Measurements from ENCODE around the gene LATS1. TPM values are rescaled to one million over a fixed set of nuclear protein-coding genes. Genes with fewer than 3 reads are reported as not detected.
"Not testable (repeated sequence)": the region's sequence is repeated elsewhere in the genome, so short reads cannot be mapped to it uniquely, and the experiment has no call there.

LATS1 gene
- total RNA-seq, result 9.1 TPM
- long read RNA-seq, partial matches to known transcripts, result 0 of 6 reads
- long read RNA-seq, other reads (novel, unspliced or antisense), result 2 of 6 reads

GRCh38 chr6:149717588-149718458, at the start of gene LATS1:
Gene LATS1 (minus strand): TSS chr6:149718101. CDS start chr6:149702126, 15,975 bp downstream.
- DNase-seq (peak; percentile 95), ATAC-seq (ENCODE audit: poor library complexity) (peak; percentile 95)
- intact Hi-C loops (cut with DNase I), result no loop called here

GRCh38 chr6:149766156-149766769, 48.4 kb upstream of the LATS1 start:
- intact Hi-C loops (cut with DNase I), result no loop called here
- ATAC-seq (ENCODE audit: poor library complexity) (peak; percentile 34), DNase-seq (no peak)

- intact Hi-C loops (cut with DNase I), result no loop called here
- ATAC-seq (ENCODE audit: poor library complexity) (no peak), DNase-seq (no peak)
These were observed 46.0 kb upstream of the LATS1 start for GRCh38 chr6:149763866-149764265.

- DNase-seq, result no peak
- intact Hi-C loops (cut with DNase I), result no loop called here
- no peak for ATAC-seq (ENCODE audit: poor library complexity)
These were observed 43.5 kb upstream of the LATS1 start for GRCh38 chr6:149761438-149761837.

- intact Hi-C loops (cut with DNase I), result no loop called here
- DNase-seq, result no peak
- no peak for ATAC-seq (ENCODE audit: poor library complexity)
These were observed 38.3 kb upstream of the LATS1 start for GRCh38 chr6:149756261-149756636.

GRCh38 chr6:149755300-149756260, 37.7 kb upstream of the LATS1 start:
- ATAC-seq (ENCODE audit: poor library complexity) (peak; percentile 90), DNase-seq (no peak)
- intact Hi-C loops (cut with DNase I), result no loop called here

GRCh38 chr6:149754548-149754947, 36.6 kb upstream of the LATS1 start:
- ATAC-seq (ENCODE audit: poor library complexity) (no peak), DNase-seq (no peak)
- intact Hi-C loops (cut with DNase I), result no loop called here

GRCh38 chr6:149753374-149753637, 35.4 kb upstream of the LATS1 start:
- intact Hi-C loops (cut with DNase I); DNase-seq; ATAC-seq (ENCODE audit: poor library complexity): not testable (repeated sequence)

- DNase-seq (no peak), ATAC-seq (ENCODE audit: poor library complexity) (no peak)
- intact Hi-C loops (cut with DNase I), result no loop called here
These were observed 34.9 kb upstream of the LATS1 start for GRCh38 chr6:149752600-149753373.

- intact Hi-C loops (cut with DNase I); DNase-seq; ATAC-seq (ENCODE audit: poor library complexity): not testable (repeated sequence)
These were observed 34.0 kb upstream of the LATS1 start for GRCh38 chr6:149751920-149752319.

- ATAC-seq (ENCODE audit: poor library complexity) (no peak), DNase-seq (no peak)
- intact Hi-C loops (cut with DNase I), result no loop called here
These were observed 33.3 kb upstream of the LATS1 start for GRCh38 chr6:149751239-149751638.

- DNase-seq (peak; percentile 61), ATAC-seq (ENCODE audit: poor library complexity) (peak; percentile 16)
- intact Hi-C loops (cut with DNase I), result no loop called here
These were observed 32.3 kb upstream of the LATS1 start for GRCh38 chr6:149750136-149750609.

- DNase-seq, result peak; percentile 96
- intact Hi-C loops (cut with DNase I), result no loop called here
- ATAC-seq (ENCODE audit: poor library complexity), result peak; percentile 98
These were observed 31.8 kb upstream of the LATS1 start, which contains the start of gene PCMT1 for GRCh38 chr6:149749594-149750135. Gene PCMT1 (plus strand): TSS chr6:149749741. CDS start chr6:149749902, 161 bp downstream.

- intact Hi-C loops (cut with DNase I); DNase-seq: not testable (repeated sequence)
- peak; percentile 28 for ATAC-seq (ENCODE audit: poor library complexity)
These were observed 31.2 kb upstream of the LATS1 start for GRCh38 chr6:149749082-149749593.

- intact Hi-C loops (cut with DNase I), result no loop called here
- ATAC-seq (ENCODE audit: poor library complexity) (peak; percentile 77), DNase-seq (peak; percentile 96)
These were observed 28.4 kb upstream of the LATS1 start, which contains the start of gene NUP43 for GRCh38 chr6:149746147-149746946. Gene NUP43 (minus strand): TSS chr6:149746529. CDS start chr6:149746495, 34 bp downstream.

GRCh38 chr6:149745252-149745651, 27.4 kb upstream of the LATS1 start:
- intact Hi-C loops (cut with DNase I); DNase-seq; ATAC-seq (ENCODE audit: poor library complexity): not testable (repeated sequence)

GRCh38 chr6:149734915-149735314, 17.0 kb upstream of the LATS1 start:
- ATAC-seq (ENCODE audit: poor library complexity) (no peak), DNase-seq (no peak)
- intact Hi-C loops (cut with DNase I), result no loop called here
